Measurements from ENCODE around the gene DTNA.

The DTNA gene

DNA sequence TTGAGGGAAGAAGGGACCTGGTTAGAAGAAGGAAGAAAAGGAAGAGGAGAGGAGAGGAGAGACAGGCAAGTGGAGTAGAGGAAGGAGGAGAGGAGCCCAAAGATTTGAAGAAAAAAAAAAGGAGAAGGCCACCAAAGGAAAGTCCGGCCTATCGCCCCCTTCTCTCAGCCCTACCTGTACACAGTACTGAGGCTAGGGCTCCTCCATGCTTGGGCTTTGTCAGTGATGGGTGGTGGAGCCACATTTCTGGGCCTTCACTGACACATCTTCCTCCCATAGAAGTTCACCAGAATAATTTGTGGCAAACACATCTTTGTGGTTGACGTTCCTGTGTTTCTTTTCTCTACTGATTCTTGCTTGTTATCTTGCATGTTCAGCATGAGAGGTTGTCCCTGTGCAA, 125.4 kb downstream of the DTNA start:
- ChIA-PET POLR2A (ENCODE audit: low non-redundant PET) (no interaction called here), CTCF (no interaction called here)
- H3K27ac ChIP-seq: no peak overlapping the region
- TF ChIP-seq, protein P1, sequence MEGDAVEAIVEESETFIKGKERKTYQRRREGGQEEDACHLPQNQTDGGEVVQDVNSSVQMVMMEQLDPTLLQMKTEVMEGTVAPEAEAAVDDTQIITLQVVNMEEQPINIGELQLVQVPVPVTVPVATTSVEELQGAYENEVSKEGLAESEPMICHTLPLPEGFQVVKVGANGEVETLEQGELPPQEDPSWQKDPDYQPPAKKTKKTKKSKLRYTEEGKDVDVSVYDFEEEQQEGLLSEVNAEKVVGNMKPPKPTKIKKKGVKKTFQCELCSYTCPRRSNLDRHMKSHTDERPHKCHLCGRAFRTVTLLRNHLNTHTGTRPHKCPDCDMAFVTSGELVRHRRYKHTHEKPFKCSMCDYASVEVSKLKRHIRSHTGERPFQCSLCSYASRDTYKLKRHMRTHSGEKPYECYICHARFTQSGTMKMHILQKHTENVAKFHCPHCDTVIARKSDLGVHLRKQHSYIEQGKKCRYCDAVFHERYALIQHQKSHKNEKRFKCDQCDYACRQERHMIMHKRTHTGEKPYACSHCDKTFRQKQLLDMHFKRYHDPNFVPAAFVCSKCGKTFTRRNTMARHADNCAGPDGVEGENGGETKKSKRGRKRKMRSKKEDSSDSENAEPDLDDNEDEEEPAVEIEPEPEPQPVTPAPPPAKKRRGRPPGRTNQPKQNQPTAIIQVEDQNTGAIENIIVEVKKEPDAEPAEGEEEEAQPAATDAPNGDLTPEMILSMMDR (conservative IDR thresholded peaks at IDR 0.05; ENCODE audit: low read depth): no peak
- no peak for DNase-seq (ENCODE audit: low spot score)

DNA sequence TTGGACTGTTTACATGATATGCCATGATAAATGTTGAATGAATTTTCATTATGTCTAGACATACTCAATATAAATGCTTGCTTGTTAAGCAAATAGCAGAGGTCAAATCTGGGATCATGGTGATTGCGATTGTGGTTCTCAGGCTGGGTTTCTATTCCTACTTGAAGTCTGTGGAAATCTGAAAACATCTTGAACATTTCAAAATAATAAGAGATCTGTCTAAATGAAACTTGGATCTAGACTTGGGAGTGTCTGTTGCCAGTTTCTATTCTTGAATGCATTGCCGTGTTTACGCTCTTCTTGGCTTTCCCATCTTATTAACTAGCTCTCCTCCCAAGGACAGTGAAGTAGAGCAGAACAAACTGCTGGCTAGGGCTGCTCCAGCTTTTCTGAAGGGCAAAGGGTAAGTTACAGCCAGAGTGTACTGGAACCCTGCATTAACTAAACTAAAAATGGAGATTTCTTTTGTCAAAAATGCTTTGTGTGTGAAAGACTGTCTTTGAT, 127.7 kb downstream of the DTNA start:
- POLR2A ChIA-PET (ENCODE audit: low non-redundant PET): no interaction called here
- CTCF ChIA-PET: no interaction called here
- TF ChIP-seq, protein P1 (conservative IDR thresholded peaks at IDR 0.05; ENCODE audit: low read depth): no peak
- no peak overlapping the region for H3K27ac ChIP-seq
- DNase-seq (ENCODE audit: low spot score): no peak

DNA sequence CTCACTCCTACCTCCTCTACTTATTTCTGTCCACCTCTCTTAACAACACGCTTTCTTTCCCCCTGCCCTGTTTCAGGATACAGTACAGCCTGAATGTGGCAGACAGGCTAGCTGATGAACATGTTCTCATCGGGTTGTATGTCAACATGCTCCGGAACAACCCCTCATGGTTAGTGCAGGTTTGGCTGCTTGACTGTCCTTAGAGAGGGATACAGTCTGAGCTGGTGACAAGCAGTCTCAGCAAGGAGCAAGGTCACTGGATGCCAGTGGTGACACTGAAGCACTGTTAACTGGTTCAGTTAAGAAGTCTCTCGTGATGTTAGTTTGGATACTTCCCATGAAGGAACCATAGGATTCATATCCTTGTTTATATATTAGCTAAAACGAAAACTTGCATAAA, 128.6 kb downstream of the DTNA start:
- ChIA-PET POLR2A (ENCODE audit: low non-redundant PET) (no interaction called here), CTCF (no interaction called here)
- H3K27ac ChIP-seq: no peak overlapping the region
- TF ChIP-seq, protein P1 (conservative IDR thresholded peaks at IDR 0.05; ENCODE audit: low read depth): no peak
- DNase-seq (ENCODE audit: low spot score): no peak

DNA sequence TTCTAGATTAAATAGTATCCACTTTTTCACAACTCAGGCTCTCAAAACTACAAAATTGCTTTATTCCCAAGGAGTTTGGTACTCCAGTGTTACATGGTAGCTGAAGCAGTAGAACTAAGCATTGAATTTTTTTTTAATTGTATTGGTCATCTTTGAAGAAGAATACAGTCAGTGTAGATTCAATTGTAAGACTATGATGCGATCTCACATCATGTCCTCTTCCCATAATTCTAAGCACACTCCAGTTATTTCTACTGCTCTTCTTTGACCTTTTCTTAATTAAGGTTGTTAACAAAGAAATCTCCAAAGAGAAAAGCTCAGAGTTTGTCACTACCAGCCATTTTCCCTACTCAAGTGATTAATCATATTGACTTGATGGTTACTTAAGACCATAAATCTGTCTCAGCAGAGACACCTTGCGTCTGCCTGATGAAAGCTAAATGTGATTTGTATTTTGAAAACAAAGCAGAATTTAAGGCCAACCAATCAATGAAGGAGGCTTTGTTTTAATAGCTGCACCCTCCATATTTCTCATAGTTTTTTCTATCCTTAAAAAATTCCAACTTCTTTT, 130.2 kb downstream of the DTNA start:
- POLR2A ChIA-PET (ENCODE audit: low non-redundant PET): no interaction called here
- CTCF ChIA-PET: no interaction called here
- no peak for DNase-seq (ENCODE audit: low spot score)
- no peak overlapping the region for H3K27ac ChIP-seq
- TF ChIP-seq, protein P1 (conservative IDR thresholded peaks at IDR 0.05; ENCODE audit: low read depth): no peak

DNA sequence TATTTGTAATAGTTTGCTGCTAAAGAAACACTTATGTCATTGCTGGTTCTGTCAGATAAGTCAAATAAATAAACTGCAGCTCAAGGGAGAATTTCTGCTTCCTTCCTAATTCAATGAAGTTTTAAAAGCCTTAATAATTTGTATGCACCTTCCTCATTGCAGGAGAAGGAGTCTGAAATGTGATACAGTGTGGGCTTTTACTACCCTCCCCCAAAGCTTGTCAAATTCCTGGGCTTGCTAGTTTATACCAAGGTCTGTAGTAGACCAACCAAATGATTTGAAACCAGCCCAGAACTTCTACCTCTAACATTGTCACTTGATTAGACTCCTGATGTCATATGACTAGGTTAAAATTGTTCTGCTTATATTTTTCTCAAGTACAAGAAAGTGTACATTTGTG, 131.8 kb downstream of the DTNA start:
- TF ChIP-seq, protein P1 (conservative IDR thresholded peaks at IDR 0.05; ENCODE audit: low read depth): no peak
- H3K27ac ChIP-seq: no peak overlapping the region
- CTCF ChIA-PET: no interaction called here
- POLR2A ChIA-PET (ENCODE audit: low non-redundant PET): no interaction called here
- DNase-seq (ENCODE audit: low spot score): no peak

DNA sequence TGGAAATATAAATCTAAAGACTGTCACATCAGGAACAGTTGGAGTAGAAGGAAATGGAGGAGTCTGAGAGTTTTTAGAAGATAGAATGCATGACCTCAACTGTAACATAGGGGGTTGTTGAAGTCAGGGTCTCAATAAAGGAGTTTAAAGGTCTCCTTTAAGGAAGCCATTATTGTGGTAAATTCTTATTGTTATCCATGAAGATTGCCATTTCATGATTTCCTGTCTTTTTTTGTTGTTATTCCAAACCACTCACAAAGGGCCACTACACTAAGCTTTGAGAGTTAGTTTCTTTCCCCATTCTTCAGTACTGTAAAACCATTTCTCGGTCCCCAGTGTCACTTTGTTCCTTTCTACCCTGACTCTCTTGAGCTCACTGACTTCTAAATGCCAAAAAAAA, 134.0 kb downstream of the DTNA start:
- DNase-seq (ENCODE audit: low spot score): no peak
- CTCF ChIA-PET: no interaction called here
- POLR2A ChIA-PET (ENCODE audit: low non-redundant PET): no interaction called here

More for the DNA sequence above, 134.0 kb downstream of the DTNA start:
- H3K27ac ChIP-seq: no peak overlapping the region
- TF ChIP-seq, protein P1 (conservative IDR thresholded peaks at IDR 0.05; ENCODE audit: low read depth): no peak

Data from RWPE1 (cell line).